Endothelial cell of umbilical vein (primary cell): ENCODE results near the gene HMBS. TPM values are rescaled to one million over a fixed set of nuclear protein-coding genes. Genes with fewer than 3 reads are reported as not detected.

Experiments used
- BruUV-seq: library from RNA; stranded (reverse); fragments of 400-500 nt; replicated peaks from 2 replicates; lab custom pipeline; 2021; lab: Mats Ljungman, UMichigan
- CTCF ChIA-PET: fragments of 300-600, 350-600 bp; sonication (Branson Sonifier 250); formaldehyde crosslinking; loops from one replicate; lab custom pipeline; 2021; ENCODE audit warnings: antibody characterized with exemption, inconsistent platforms; lab: Charles Lee
- POLR2A ChIA-PET: fragments of 300-600, 350-600 bp; sonication (Branson Sonifier 250); formaldehyde crosslinking; loops from one replicate; lab custom pipeline; 2021; ENCODE audit warnings: antibody characterized with exemption, inconsistent platforms; lab: Charles Lee
- DNase-seq: peaks from one replicate; pipeline ENCODE4 v3.0.0-alpha.2; 2011; ENCODE audit warnings: low read depth, low spot score
- FAIRE-seq: peaks from 2 replicates; lab custom pipeline; 2011; peaks lifted over from hg19 to GRCh38; lab: Jason Lieb, UNC
- H2AFZ ChIP-seq: 2 replicates; pipeline ENCODE4 v1.6.0; 2012; ENCODE audit warnings: low read depth, low read length, control low read depth, inconsistent platforms
- H3K27ac ChIP-seq: 2 replicates; pipeline ENCODE4 v1.5.1; 2011; ENCODE audit warnings: low read depth, mild to moderate bottlenecking, control low read depth, low read length, moderate library complexity; ENCODE audit not compliant: insufficient read depth
- H3K27me3 ChIP-seq, 2 experiments: 2 replicates each; pipeline versions ENCODE4 v1.6.0 to v1.6.1; 2011; ENCODE audit warnings: low read length in 2 of 2, mixed read lengths in 1 of 2; ENCODE audit not compliant: control insufficient read depth in 2 of 2, insufficient read depth in 2 of 2
- H3K36me3 ChIP-seq, 2 experiments: 2 replicates in 1 of 2; 3 replicates in 1 of 2; pipeline ENCODE4 v1.5.1; 2011; ENCODE audit warnings: low read length in 2 of 2, mild to moderate bottlenecking in 1 of 2, moderate library complexity in 1 of 2; ENCODE audit not compliant: control insufficient read depth in 2 of 2, insufficient read depth in 2 of 2; ENCODE audit errors: extremely low read depth in 1 of 2
- H3K4me1 ChIP-seq: 3 replicates; pipeline ENCODE4 v1.5.1; 2011; ENCODE audit warnings: mild to moderate bottlenecking, low read length; ENCODE audit not compliant: control insufficient read depth, insufficient read depth; ENCODE audit errors: extremely low read depth
- H3K4me2 ChIP-seq: 2 replicates; pipeline ENCODE4 v1.6.1; 2011; ENCODE audit warnings: low read length, control low read depth, mixed read lengths; ENCODE audit not compliant: insufficient read depth
- H3K4me3 ChIP-seq, 3 experiments: fragments of 200-600 bp in 1 of 3; sonication (generic), shearing (Covaris generic) in 1 of 3; replicated peaks in 1 of 3; 2 replicates each; pipeline ENCODE4 v1.5.1; 2011 to 2016; ENCODE audit warnings: control low read depth in 3 of 3, low read length in 3 of 3, mild to moderate bottlenecking in 2 of 3, inconsistent platforms in 1 of 3, low read depth in 1 of 3, moderate library complexity in 1 of 3; ENCODE audit not compliant: insufficient read depth in 1 of 3
- H3K79me2 ChIP-seq: 2 replicates; pipeline ENCODE4 v1.6.0; 2012; ENCODE audit warnings: low read length, inconsistent platforms; ENCODE audit not compliant: control insufficient read depth, insufficient read depth
- H3K9ac ChIP-seq: replicated peaks from 2 replicates; pipeline ENCODE3; 2011; ENCODE audit warnings: low read length, control low read depth; ENCODE audit not compliant: insufficient read depth; ENCODE audit errors: extremely low read depth
- H3K9me1 ChIP-seq: replicated peaks from 3 replicates; pipeline ENCODE4 v1.6.0; 2011; ENCODE audit warnings: mild to moderate bottlenecking, low read length; ENCODE audit not compliant: control insufficient read depth, insufficient read depth; ENCODE audit errors: extremely low read depth
- H3K9me3 ChIP-seq: replicated peaks from 2 replicates; pipeline ENCODE4 v1.5.1; 2012; ENCODE audit warnings: low read length, inconsistent platforms; ENCODE audit not compliant: control insufficient read depth, insufficient read depth
- H4K20me1 ChIP-seq: replicated peaks from 2 replicates; pipeline ENCODE3; 2011; ENCODE audit warnings: mild to moderate bottlenecking, low read length; ENCODE audit not compliant: control insufficient read depth, insufficient read depth; ENCODE audit errors: extremely low read depth
- CTCF ChIP-seq, 2 donors: IDR thresholded peaks; 1 replicate in 1 of 2; 2 replicates in 1 of 2; pipeline ENCODE4 v1.5.1; 2011; ENCODE audit warnings: low read length in 2 of 2, mild to moderate bottlenecking in 2 of 2, moderate library complexity in 2 of 2, control low read depth in 1 of 2, inconsistent platforms in 1 of 2, low read depth in 1 of 2; ENCODE audit not compliant: insufficient read depth in 1 of 2; ENCODE audit errors: extremely low read depth in 1 of 2
- EZH2 ChIP-seq: IDR thresholded peaks from 2 replicates; pipeline ENCODE4 v1.6.1; 2012; ENCODE audit warnings: borderline replicate concordance, low read depth, mild to moderate bottlenecking, moderate library complexity, low read length, inconsistent platforms; ENCODE audit not compliant: severe bottlenecking
- FOS ChIP-seq: IDR thresholded peaks from 2 replicates; pipeline ENCODE4 v1.6.1; 2011; ENCODE audit warnings: mild to moderate bottlenecking, low read length, moderate library complexity, borderline replicate concordance; ENCODE audit not compliant: insufficient read depth
- GATA2 ChIP-seq: IDR thresholded peaks from 2 replicates; pipeline ENCODE4 v1.7.0; 2011; ENCODE audit warnings: low read depth, mild to moderate bottlenecking, moderate library complexity, mixed read lengths, low read length; ENCODE audit not compliant: insufficient read length, insufficient read depth
- JUN ChIP-seq: IDR thresholded peaks from 2 replicates; pipeline ENCODE4 v1.6.1; 2011; ENCODE audit warnings: borderline replicate concordance, low read depth; ENCODE audit not compliant: insufficient read length, insufficient read depth
- MYC ChIP-seq: IDR thresholded peaks from one replicate; pipeline ENCODE4 v1.6.1; 2011; ENCODE audit warnings: mild to moderate bottlenecking, low read depth, low read length
- POLR2A ChIP-seq: IDR thresholded peaks from 2 replicates; pipeline ENCODE4 v1.6.1; 2012; ENCODE audit warnings: low read depth, mild to moderate bottlenecking, control low read depth, low read length
- POLR2AphosphoS5 ChIP-seq: IDR thresholded peaks from 2 replicates; pipeline ENCODE4 v1.6.1; 2012; ENCODE audit warnings: low read depth, mild to moderate bottlenecking, control low read depth, low read length, moderate library complexity; ENCODE audit not compliant: insufficient read depth
- dilution Hi-C: fragments of 300-500 bp; cut with MboI; formaldehyde crosslinking; loops from one replicate; pipeline ENCODE4 v1.15.0; 2019; ENCODE audit warnings: low sequenced_read_pairs; ENCODE audit not compliant: extremely low pct_ligation_motif_present
- intact Hi-C: fragments of 100-400 bp; cut with micrococcal nuclease; formaldehyde crosslinking; loops from one replicate; pipeline ENCODE4 v1.10.0; 2022
- polyA plus RNA-seq, 4 experiments: library from polyadenylated mRNA; depleted of rRNA in 3 of 4; stranded (reverse) in 3 of 4; unstranded in 1 of 4; fragments of >200 nt; gene quantifications; 2 replicates each; pipeline versions ENCODE4 v1.2.1 to v1.2.3, GENCODE V29; 2011 to 2012; ENCODE audit warnings: missing spikeins in 1 of 4
- total RNA-seq: library from RNA; stranded (reverse); gene quantifications from 2 replicates; pipeline ENCODE4 v1.2.3, GENCODE V29; 2021
- TF ChIP-seq, protein P1 (sequence below): IDR thresholded peaks from 2 replicates; pipeline ENCODE4 v1.6.1; 2011; ENCODE audit not compliant: insufficient read depth, insufficient read length

The HMBS gene
- total and polyA plus RNA-seq, 2 donors (not counting 3 experiments of a cell fraction or from before 2014, with no cell fraction given), result 13.5 to 24.8 TPM

GRCh38 chr11:119091966-119092879 lies 7.5 kb downstream of the HMBS start:
- peaks cover 22% of the 10 kb centered on the region for H3K4me1 ChIP-seq
- ChIA-PET CTCF (interaction anchor here (1.0 to 1.8 kb wide), 3 partner anchors 24 to 232 kb away, joined by 3 to 7 read pairs (median 3); partner anchors contain the start of gene VPS11), POLR2A (interaction anchor here (1.0 kb wide), 1 partner anchor 29 kb away, joined by 3 read pairs; the partner anchor contains the start of gene HINFP)
- no peaks in the 10 kb centered on the region for H3K27me3 ChIP-seq
- no peak overlapping the region for H3K9ac ChIP-seq
- dilution Hi-C loops, result no loop called here
- no peak for TF ChIP-seq CTCF (IDR thresholded peaks at IDR 0.05; ENCODE audit: extremely low read depth in 1 of 2, insufficient read depth in 1 of 2, low read depth in 1 of 2, low read length in 2 of 2)
- TF ChIP-seq FOS, result no peak
- TF ChIP-seq POLR2A, result no peak
- no peak for TF ChIP-seq GATA2
- TF ChIP-seq EZH2, result no peak
- TF ChIP-seq MYC, result no peak
- TF ChIP-seq JUN, result no peak
- no peak for TF ChIP-seq POLR2AphosphoS5
- TF ChIP-seq, protein P1, sequence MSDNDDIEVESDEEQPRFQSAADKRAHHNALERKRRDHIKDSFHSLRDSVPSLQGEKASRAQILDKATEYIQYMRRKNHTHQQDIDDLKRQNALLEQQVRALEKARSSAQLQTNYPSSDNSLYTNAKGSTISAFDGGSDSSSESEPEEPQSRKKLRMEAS, result no peak
- H3K9me3 ChIP-seq, result no peaks in the 10 kb centered on the region
- no peak overlapping the region for H2AFZ ChIP-seq
- peaks cover 33% of the 10 kb centered on the region for H3K79me2 ChIP-seq
- no peak for DNase-seq
- no TSS peak for BruUV-seq
- peak overlapping the region in 1 of 3 experiments; percentile 90 for H3K4me3 ChIP-seq
- H4K20me1 ChIP-seq, result peaks cover 2% of the 10 kb centered on the region
- peaks cover 5 to 11% of the 10 kb centered on the region in 2 experiments for H3K36me3 ChIP-seq
- intact Hi-C loops, result no loop called here
- peak overlapping the region; percentile 95 for H3K4me2 ChIP-seq
- no peaks in the 10 kb centered on the region for H3K9me1 ChIP-seq
- FAIRE-seq, result no peak
- no peak overlapping the region for H3K27ac ChIP-seq
